ENCODE data around the gene RNU7-1. TPM values are rescaled to one million over a fixed set of nuclear protein-coding genes. Genes with fewer than 3 reads are reported as not detected.

The RNU7-1 gene
- total and polyA plus RNA-seq, 2 of the 4 experiments (the other 2 are of a cell fraction): not detected

DNA sequence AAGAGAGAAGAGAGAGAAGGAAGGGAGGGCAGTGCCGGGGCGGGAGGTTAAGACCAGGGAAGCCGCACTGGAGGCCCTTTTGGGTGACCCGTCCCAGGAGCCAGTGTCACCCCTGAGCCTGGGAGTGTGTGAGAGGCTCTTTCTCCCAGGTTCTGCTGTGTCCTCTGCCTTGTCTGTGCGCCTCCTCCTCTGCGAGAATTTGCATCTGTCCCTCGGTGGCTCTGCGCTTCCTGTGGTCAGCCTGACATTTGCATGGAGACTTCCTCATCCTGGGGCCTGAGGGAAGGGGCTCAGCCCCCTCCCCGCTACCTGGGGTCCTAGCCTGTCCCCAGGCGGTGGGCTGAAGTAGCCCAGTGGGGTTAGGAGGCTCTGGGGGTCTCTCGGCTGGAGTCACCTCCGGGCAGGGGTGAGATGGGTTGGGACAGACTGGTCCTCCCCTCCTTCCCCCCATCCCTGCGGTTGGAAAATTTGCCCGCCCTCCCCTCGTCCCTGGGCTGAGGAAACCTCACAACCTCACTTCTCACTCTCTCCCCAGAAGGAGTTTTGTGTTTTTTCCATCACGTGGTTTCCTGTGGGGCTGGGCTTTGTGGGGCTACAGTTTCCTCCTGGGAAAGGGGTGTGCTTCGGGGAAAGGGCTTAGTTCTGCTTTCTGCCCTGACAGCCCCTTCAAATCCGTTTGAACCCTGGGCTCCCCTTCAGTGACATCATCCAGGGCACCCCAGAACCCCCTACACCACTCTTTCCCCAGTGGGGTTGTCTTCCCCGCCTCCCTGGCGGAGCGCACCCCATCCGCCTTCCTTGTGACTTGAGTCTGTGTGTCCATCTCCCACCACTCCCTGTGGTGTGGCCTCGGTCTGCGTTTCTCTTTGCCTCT is 10.1 kb downstream of the RNU7-1 start:
- Histone ChIP-seq H3K27me3 (ENCODE audit: control insufficient read depth, insufficient read depth, low read length) (no peaks in the 10 kb centered on the region), H3K23ac (ENCODE audit: low read depth, low read length) (no peak overlapping the region), H3K56ac (ENCODE audit: extremely low read depth, insufficient read depth, low read length) (no peak overlapping the region), H3K4me1 (ENCODE audit: control insufficient read depth, insufficient read depth, low read length) (0 out of 2 replicates have a peak, but pooled peaks cover 2% of the 10 kb centered on the region), H2BK15ac (ENCODE audit: low read depth, low read length) (no peak overlapping the region; the same call in 2 of the 3 replicates), H3K4me2 (ENCODE audit: low read depth, low read length) (no peak overlapping the region), H3K9me3 (ENCODE audit: control insufficient read depth, insufficient read depth, low read length) (no peaks in the 10 kb centered on the region), H2AFZ (replicated peaks; ENCODE audit: low read length, poor library complexity) (peak overlapping the region; percentile 87), H3K9ac (ENCODE audit: low read depth, low read length) (no peak overlapping the region), H3K18ac (ENCODE audit: low read depth, low read length) (no peak overlapping the region), H2AK5ac (ENCODE audit: low read depth, low read length) (peak overlapping the region; percentile 46; the same call in 1 of the 2 replicates), H4K20me1 (ENCODE audit: insufficient read depth, low read length) (no peaks in the 10 kb centered on the region), H3K14ac (replicated peaks; ENCODE audit: low read depth, low read length) (peak overlapping the region; percentile 71), H4K91ac (ENCODE audit: insufficient read depth, low read depth, low read length) (no peak overlapping the region), H3K4ac (ENCODE audit: low read depth, low read length) (peak overlapping the region; percentile 73; the same call in 1 of the 2 replicates), H4K8ac (ENCODE audit: low read depth in 2 of 2, low read length in 2 of 2) (peak overlapping the region in 1 of 2 experiments; percentile 24; a peak in 2 of 4 replicates), H3K9me1 (ENCODE audit: insufficient read depth, low read length) (no peaks in the 10 kb centered on the region), H2BK5ac (ENCODE audit: low read depth, low read length, poor library complexity, severe bottlenecking) (no peak overlapping the region), H4K5ac (ENCODE audit: low read depth, low read length) (peak overlapping the region; percentile 9; the same call in 1 of the 2 replicates), H3K36me3 (ENCODE audit: control insufficient read depth, insufficient read depth, low read length) (no peaks in the 10 kb centered on the region), H2BK120ac (ENCODE audit: low read depth, low read length) (no peak overlapping the region), H3K27ac (ENCODE audit: insufficient read depth, low read length) (no peak overlapping the region), H2BK20ac (ENCODE audit: low read depth, low read length) (no peak overlapping the region), H2AK9ac (replicated peaks; ENCODE audit: low read depth, low read length, poor library complexity) (peak overlapping the region; percentile 81), H3K79me1 (ENCODE audit: low read depth in 1 of 2, low read length in 2 of 2) (no peaks in the 10 kb centered on the region), H3K4me3 (ENCODE audit: insufficient read depth, low read depth, low read length) (no peak overlapping the region)
- intact Hi-C loops (cut with micrococcal nuclease) (no loop called here), in situ Hi-C loops (cut with MboI; ENCODE audit: low sequenced_read_pairs) (no loop called here), dilution Hi-C loops (cut with HindIII; ENCODE audit: low sequenced_read_pairs, unreplicated experiment) (no loop called here)
- no peak for DNase-seq
- no TSS peak for BruUV-seq (replicated peaks)
- WGBS, 2 experiments (ENCODE audit: extremely low coverage in 2 of 2, insufficient read length in 1 of 2): 80% methylated on average over 11 of the region's 24 CpGs; no CpG with 5 or more reads in 1 of the 2 experiments
- CTCF ChIA-PET: no interaction called here
- POLR2A ChIA-PET (ENCODE audit: unreplicated experiment): no interaction called here
- ATAC-seq (ENCODE audit: low read depth): peak; percentile 42; the same call in 1 of the 2 replicates
- no peak for TF ChIP-seq BHLHE40 (IDR thresholded peaks at IDR 0.05; ENCODE audit: low read depth, low read length)
- TF ChIP-seq, protein P1, sequence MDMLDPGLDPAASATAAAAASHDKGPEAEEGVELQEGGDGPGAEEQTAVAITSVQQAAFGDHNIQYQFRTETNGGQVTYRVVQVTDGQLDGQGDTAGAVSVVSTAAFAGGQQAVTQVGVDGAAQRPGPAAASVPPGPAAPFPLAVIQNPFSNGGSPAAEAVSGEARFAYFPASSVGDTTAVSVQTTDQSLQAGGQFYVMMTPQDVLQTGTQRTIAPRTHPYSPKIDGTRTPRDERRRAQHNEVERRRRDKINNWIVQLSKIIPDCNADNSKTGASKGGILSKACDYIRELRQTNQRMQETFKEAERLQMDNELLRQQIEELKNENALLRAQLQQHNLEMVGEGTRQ (IDR thresholded peaks at IDR 0.05; ENCODE audit: low read depth, low read length): peak; percentile 73

All from IMR-90 (cell line).